SK-N-SH (cell line): ENCODE results near the gene CLDN15. TPM values are rescaled to one million over a fixed set of nuclear protein-coding genes. Genes with fewer than 3 reads are reported as not detected.

Experiments
- CTCF ChIA-PET: fragments of 300-600, 350-600 bp; formaldehyde crosslinking; extraction: SDS; loops from one replicate; lab custom pipeline; 2021; lab: Yijun Ruan, JAX
- POLR2A ChIA-PET: fragments of 350-600 bp; sonication (Branson Sonifier 250); formaldehyde crosslinking; extraction: SDS; loops from one replicate; lab custom pipeline; 2020; ENCODE audit warnings: antibody characterized with exemption, inconsistent platforms; lab: Yijun Ruan, JAX
- DNase-seq: peaks from one replicate; pipeline ENCODE4 v3.0.0; 2012
- H2AFZ ChIP-seq: fragments of 200-600 bp; sonication (generic); 2 replicates; pipeline ENCODE4 v1.8.1; 2016; ENCODE audit warnings: antibody characterized with exemption, mild to moderate bottlenecking, low read depth
- H3F3A ChIP-seq: fragments of 200-600 bp; sonication (generic); replicated peaks from 2 replicates; pipeline ENCODE3; 2016; ENCODE audit warnings: antibody characterized with exemption, mild to moderate bottlenecking; ENCODE audit not compliant: insufficient read depth
- H3K27ac ChIP-seq, 2 experiments: fragments of 200-500 bp in 1 of 2; fragments of 200-600 bp in 1 of 2; sonication (Bioruptor generic) in 1 of 2; sonication (generic), shearing (Covaris generic) in 1 of 2; 2 replicates each; pipeline versions ENCODE4 v1.5.1 to v1.6.1; 2014 to 2016; ENCODE audit warnings: low read depth in 2 of 2, inconsistent platforms in 1 of 2, low read length in 1 of 2, mild to moderate bottlenecking in 1 of 2, mixed read lengths in 1 of 2
- H3K27me3 ChIP-seq: fragments of 200-600 bp; sonication (generic), shearing (Covaris generic); 2 replicates; pipeline ENCODE4 v1.6.1; 2016; ENCODE audit warnings: mixed run types; ENCODE audit not compliant: insufficient read depth
- H3K36me3 ChIP-seq, 2 experiments: fragments of 200-500 bp in 1 of 2; fragments of 200-600 bp in 1 of 2; sonication (Bioruptor generic) in 1 of 2; sonication (generic) in 1 of 2; replicated peaks in 1 of 2; 2 replicates each; pipeline versions ENCODE3 to v1.5.1; 2014 to 2016; ENCODE audit warnings: low read length in 1 of 2, mild to moderate bottlenecking in 1 of 2; ENCODE audit not compliant: insufficient read depth in 2 of 2, control insufficient read depth in 1 of 2
- H3K4me1 ChIP-seq, 2 experiments: fragments of 200-500 bp in 1 of 2; fragments of 200-600 bp in 1 of 2; sonication (Bioruptor generic) in 1 of 2; sonication (generic), shearing (Covaris generic) in 1 of 2; 2 replicates each; pipeline versions ENCODE4 v1.5.1 to v1.6.1; 2014 to 2016; ENCODE audit warnings: low read depth in 1 of 2, low read length in 1 of 2, mixed run types in 1 of 2; ENCODE audit not compliant: insufficient read depth in 2 of 2, control insufficient read depth in 1 of 2
- H3K4me2 ChIP-seq: fragments of 200-600 bp; sonication (generic), shearing (Covaris generic); 2 replicates; pipeline ENCODE4 v1.6.1; 2017; ENCODE audit warnings: mixed run types
- H3K4me3 ChIP-seq, 2 experiments: fragments of 200-500 bp in 1 of 2; fragments of 200-600 bp in 1 of 2; sonication (Bioruptor generic) in 1 of 2; sonication (generic), shearing (Covaris generic) in 1 of 2; 2 replicates each; pipeline versions ENCODE4 v1.5.1 to v1.8.1; 2014 to 2016; ENCODE audit warnings: low read depth in 2 of 2, inconsistent platforms in 1 of 2, low read length in 1 of 2, mild to moderate bottlenecking in 1 of 2, mixed read lengths in 1 of 2, moderate library complexity in 1 of 2
- H3K79me2 ChIP-seq: fragments of 200-600 bp; sonication (generic); 2 replicates; pipeline ENCODE4 v1.8.1; 2017; ENCODE audit warnings: mild to moderate bottlenecking; ENCODE audit not compliant: insufficient read depth
- H3K9ac ChIP-seq: fragments of 200-600 bp; sonication (generic); 2 replicates; pipeline ENCODE4 v1.6.1; 2017; ENCODE audit warnings: mixed run types
- H3K9me2 ChIP-seq: fragments of 200-600 bp; sonication (generic); 2 replicates; pipeline ENCODE4 v1.6.1; 2017; ENCODE audit warnings: mixed run types
- H3K9me3 ChIP-seq: fragments of 200-600 bp; sonication (generic); 2 replicates; pipeline ENCODE4 v1.6.1; 2017; ENCODE audit warnings: mixed run types, mild to moderate bottlenecking, moderate library complexity
- H4K20me1 ChIP-seq: fragments of 200-600 bp; sonication (generic); 2 replicates; pipeline ENCODE4 v1.6.1; 2017; ENCODE audit warnings: mild to moderate bottlenecking, mixed run types; ENCODE audit not compliant: insufficient read depth
- GATA2 ChIP-seq: sonication (generic); formaldehyde crosslinking; IDR thresholded peaks from 2 replicates; pipeline ENCODE4 v1.5.0; 2020; ENCODE audit warnings: mild to moderate bottlenecking, missing genetic modification reagents
- JUND ChIP-seq: IDR thresholded peaks from 2 replicates; pipeline ENCODE4 v1.4.0; 2012
- MEF2A ChIP-seq: IDR thresholded peaks from 2 replicates; pipeline ENCODE4 v1.4.0; 2012; ENCODE audit warnings: low read depth, borderline replicate concordance
- MXI1 ChIP-seq: IDR thresholded peaks from 2 replicates; pipeline ENCODE4 v1.6.1; 2012; ENCODE audit warnings: mild to moderate bottlenecking, low read depth, low read length, improper control_type of control experiment
- NFIC ChIP-seq: IDR thresholded peaks from 2 replicates; pipeline ENCODE4 v1.4.0; 2012; ENCODE audit warnings: borderline replicate concordance
- NRF1 ChIP-seq: IDR thresholded peaks from 2 replicates; pipeline ENCODE4 v1.6.1; 2012; ENCODE audit warnings: low read depth, mild to moderate bottlenecking, low read length
- POLR2AphosphoS5 ChIP-seq: IDR thresholded peaks from 2 replicates; pipeline ENCODE4 v1.6.1; 2012; ENCODE audit warnings: low read depth, low read length
- RAD21 ChIP-seq: IDR thresholded peaks from 2 replicates; pipeline ENCODE4 v1.6.1; 2012; ENCODE audit warnings: mild to moderate bottlenecking, low read length
- RCOR1 ChIP-seq: fragments of 150-350 bp; IDR thresholded peaks from 2 replicates; pipeline ENCODE4 v1.6.1; 2017; ENCODE audit warnings: antibody characterized with exemption, low read length
- RXRA ChIP-seq: IDR thresholded peaks from 2 replicates; pipeline ENCODE4 v1.4.0; 2012; ENCODE audit warnings: low read depth, mild to moderate bottlenecking, borderline replicate concordance
- SIN3A ChIP-seq: IDR thresholded peaks from 2 replicates; pipeline ENCODE4 v1.6.1; 2012; ENCODE audit warnings: low read depth, mild to moderate bottlenecking, low read length, moderate library complexity, borderline replicate concordance
- SMC3 ChIP-seq: IDR thresholded peaks from 2 replicates; pipeline ENCODE4 v1.6.1; 2012; ENCODE audit warnings: low read depth, low read length, improper control_type of control experiment
- TCF12 ChIP-seq: IDR thresholded peaks from 2 replicates; pipeline ENCODE4 v1.4.0; 2012
- TEAD4 ChIP-seq: IDR thresholded peaks from 2 replicates; pipeline ENCODE4 v1.4.0; 2012; ENCODE audit warnings: mild to moderate bottlenecking, borderline replicate concordance; ENCODE audit not compliant: insufficient read depth
- YY1 ChIP-seq: IDR thresholded peaks from 2 replicates; pipeline ENCODE4 v1.4.0; 2012; ENCODE audit warnings: low read depth, mild to moderate bottlenecking
- WGBS: methylation state at CpG from one replicate; pipeline ENCODE4 v1.1.6; 2017; ENCODE audit warnings: low lambda C conversion rate; 5-methylcytosine and 5-hydroxymethylcytosine counted together
- polyA plus RNA-seq, 3 experiments: library from polyadenylated mRNA; depleted of rRNA; stranded (reverse); fragments of >200 nt; gene quantifications; 2 replicates each; pipeline ENCODE4 v1.2.3, GENCODE V29; 2012
- TF ChIP-seq, protein P1 (sequence below): fragments of 200-600 bp; sonication (generic); IDR thresholded peaks from 2 replicates; pipeline ENCODE4 v1.6.1; 2017; ENCODE audit warnings: antibody characterized with exemption, mild to moderate bottlenecking, moderate library complexity
- TF ChIP-seq, protein P2 (sequence below): IDR thresholded peaks from 2 replicates; pipeline ENCODE4 v1.4.0; 2012; ENCODE audit warnings: low read depth, borderline replicate concordance
- TF ChIP-seq, protein P3 (sequence below): IDR thresholded peaks from 2 replicates; pipeline ENCODE4 v1.4.0; 2012; ENCODE audit warnings: low read depth
- TF ChIP-seq, protein P4 (sequence below): IDR thresholded peaks from 2 replicates; pipeline ENCODE4 v1.6.1; 2012; ENCODE audit warnings: mild to moderate bottlenecking, low read depth, low read length, moderate library complexity
- TF ChIP-seq, protein P5 (sequence below): fragments of 150-350 bp; IDR thresholded peaks from 2 replicates; pipeline ENCODE4 v1.6.1; 2017; ENCODE audit warnings: antibody characterized with exemption, low read length, low read depth, borderline replicate concordance

Gene CLDN15
- polyA plus RNA-seq, 1 of the 3 experiments (the other 2 are of a cell fraction) = 24.0 TPM

DNA sequence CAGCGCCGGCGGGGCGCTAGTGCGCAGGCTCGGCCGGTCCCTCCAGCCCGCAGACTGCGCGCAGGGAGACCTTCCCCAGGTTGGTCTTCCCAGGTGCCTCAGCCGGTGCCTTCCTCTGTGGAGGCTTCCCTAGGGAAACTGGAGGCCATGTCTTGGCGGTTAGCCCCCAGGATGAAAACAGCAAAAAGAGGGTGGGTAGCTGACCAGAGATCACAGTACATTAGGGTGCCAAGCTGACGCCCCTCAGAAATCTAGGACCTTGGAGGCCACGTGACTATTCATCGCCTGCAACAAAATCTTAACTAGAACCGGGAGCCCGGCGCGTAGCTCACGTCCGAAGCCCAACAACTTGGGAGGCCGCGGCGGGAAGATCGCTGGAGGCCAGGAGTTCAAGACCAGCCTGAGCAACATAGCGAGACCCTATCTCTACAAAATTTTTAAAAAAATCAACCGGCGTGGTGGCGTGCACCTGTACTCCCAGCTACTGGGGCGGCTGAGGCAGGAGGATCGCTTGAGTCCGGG is 7.6 kb upstream of the CLDN15 start (continued):
- TF ChIP-seq, protein P1, sequence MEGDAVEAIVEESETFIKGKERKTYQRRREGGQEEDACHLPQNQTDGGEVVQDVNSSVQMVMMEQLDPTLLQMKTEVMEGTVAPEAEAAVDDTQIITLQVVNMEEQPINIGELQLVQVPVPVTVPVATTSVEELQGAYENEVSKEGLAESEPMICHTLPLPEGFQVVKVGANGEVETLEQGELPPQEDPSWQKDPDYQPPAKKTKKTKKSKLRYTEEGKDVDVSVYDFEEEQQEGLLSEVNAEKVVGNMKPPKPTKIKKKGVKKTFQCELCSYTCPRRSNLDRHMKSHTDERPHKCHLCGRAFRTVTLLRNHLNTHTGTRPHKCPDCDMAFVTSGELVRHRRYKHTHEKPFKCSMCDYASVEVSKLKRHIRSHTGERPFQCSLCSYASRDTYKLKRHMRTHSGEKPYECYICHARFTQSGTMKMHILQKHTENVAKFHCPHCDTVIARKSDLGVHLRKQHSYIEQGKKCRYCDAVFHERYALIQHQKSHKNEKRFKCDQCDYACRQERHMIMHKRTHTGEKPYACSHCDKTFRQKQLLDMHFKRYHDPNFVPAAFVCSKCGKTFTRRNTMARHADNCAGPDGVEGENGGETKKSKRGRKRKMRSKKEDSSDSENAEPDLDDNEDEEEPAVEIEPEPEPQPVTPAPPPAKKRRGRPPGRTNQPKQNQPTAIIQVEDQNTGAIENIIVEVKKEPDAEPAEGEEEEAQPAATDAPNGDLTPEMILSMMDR = no peak
- TF ChIP-seq YY1 (no peak), RCOR1 (no peak), RAD21 (no peak), JUND (no peak), NRF1 (peak; percentile 86), RXRA (no peak), GATA2 (CRISPR knock-in tag) (no peak), MXI1 (peak; percentile 83), SMC3 (no peak), MEF2A (no peak)
- TF ChIP-seq, protein P2, sequence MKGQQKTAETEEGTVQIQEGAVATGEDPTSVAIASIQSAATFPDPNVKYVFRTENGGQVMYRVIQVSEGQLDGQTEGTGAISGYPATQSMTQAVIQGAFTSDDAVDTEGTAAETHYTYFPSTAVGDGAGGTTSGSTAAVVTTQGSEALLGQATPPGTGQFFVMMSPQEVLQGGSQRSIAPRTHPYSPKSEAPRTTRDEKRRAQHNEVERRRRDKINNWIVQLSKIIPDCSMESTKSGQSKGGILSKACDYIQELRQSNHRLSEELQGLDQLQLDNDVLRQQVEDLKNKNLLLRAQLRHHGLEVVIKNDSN = peak; percentile 78; the same call in 1 of the 2 replicates

DNA sequence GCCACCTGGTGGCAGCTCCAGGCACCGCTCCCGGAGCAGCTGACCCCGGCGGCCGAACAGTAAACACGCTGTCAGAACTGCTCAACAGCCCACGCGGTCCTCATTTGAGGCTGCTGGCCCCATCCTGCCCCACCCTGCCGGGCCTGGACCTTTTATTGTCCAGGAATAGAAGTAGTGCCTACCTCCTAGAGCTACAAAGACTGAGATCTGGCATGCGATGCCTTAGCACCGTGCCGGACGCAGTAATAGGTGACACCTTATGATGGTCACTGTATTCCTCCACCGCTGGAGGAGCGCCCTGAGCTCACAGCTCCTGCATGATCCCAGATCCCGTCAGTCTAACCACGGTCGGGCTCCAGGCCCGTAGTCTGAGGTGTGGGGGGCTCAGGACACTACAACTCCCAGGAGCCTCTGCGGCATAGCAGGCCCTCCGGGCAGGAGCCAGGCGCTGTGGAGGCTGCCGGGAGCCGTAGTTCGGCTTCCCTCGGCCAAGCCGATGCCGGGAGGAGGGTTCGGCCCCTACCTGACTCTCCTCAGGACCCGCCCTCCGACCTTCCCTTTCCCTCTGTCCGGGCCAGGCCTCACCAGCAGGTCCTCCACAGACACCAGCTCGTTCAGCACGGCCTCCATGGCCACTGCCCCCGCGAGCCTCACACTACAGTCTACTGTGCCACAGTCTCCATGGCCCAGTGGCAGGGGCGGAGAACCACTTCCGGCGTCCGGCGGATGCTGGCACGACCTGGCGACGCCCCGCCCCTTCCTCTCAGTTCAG is 7.0 kb upstream of the CLDN15 start, which contains the start of gene FIS1:
Gene FIS1, minus strand, starts transcription at position 707 of the 772 bp plus-strand sequence. Its CDS starts 77 bp downstream, at position 630.
- H3K27ac ChIP-seq = peak within 1 kb of the TSS; percentile 80 to 93
- DNase-seq = peak; percentile 98
- ChIA-PET POLR2A (interaction anchor here (1.2 to 2.2 kb wide), 7 partner anchors 8 to 101 kb away, joined by 4 to 38 read pairs (median 7); partner anchors contain the start of genes PLOD3, VGF and ZNHIT1), CTCF (interaction anchor here (0.6 to 6.0 kb wide), 52 partner anchors 9 to 392 kb away, joined by 3 to 66 read pairs (median 5); partner anchors contain the start of genes IFT22, NAT16, PLOD3 and SLC12A9)
- peaks cover 13 to 48% of the 10 kb centered on the region in 2 experiments for H3K36me3 ChIP-seq
- peak within 1 kb of the TSS; percentile 77 to 89 for H3K4me3 ChIP-seq
- peaks cover 8% of the 10 kb centered on the region for H3F3A ChIP-seq
- H3K27me3 ChIP-seq = no peaks in the 10 kb centered on the region
- H3K79me2 ChIP-seq = peaks cover 82% of the 10 kb centered on the region
- WGBS = 1% methylated on average over 42 of the region's 45 CpGs
- no peaks in the 10 kb centered on the region for H3K9me2 ChIP-seq
- no peaks in the 10 kb centered on the region for H3K9me3 ChIP-seq
- peak within 1 kb of the TSS; percentile 68 for H3K9ac ChIP-seq
- peaks cover 22% of the 10 kb centered on the region; the same call in 1 of the 2 replicates for H4K20me1 ChIP-seq
- peak within 1 kb of the TSS; percentile 73 for H2AFZ ChIP-seq
- peaks cover 7 to 14% of the 10 kb centered on the region in 2 experiments; a peak in 1 of 4 replicates for H3K4me1 ChIP-seq
- H3K4me2 ChIP-seq = peak within 1 kb of the TSS; percentile 98
- no peak; the same call in 1 of the 2 replicates for TF ChIP-seq RAD21
- TF ChIP-seq, protein P3, sequence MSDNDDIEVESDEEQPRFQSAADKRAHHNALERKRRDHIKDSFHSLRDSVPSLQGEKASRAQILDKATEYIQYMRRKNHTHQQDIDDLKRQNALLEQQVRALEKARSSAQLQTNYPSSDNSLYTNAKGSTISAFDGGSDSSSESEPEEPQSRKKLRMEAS = peak; percentile 91
- TF ChIP-seq TCF12 = no peak
- no peak for TF ChIP-seq JUND
- peak; percentile 99 for TF ChIP-seq SIN3A
- no peak; the same call in 1 of the 2 replicates for TF ChIP-seq NFIC
- TF ChIP-seq, protein P2 = no peak; the same call in 1 of the 2 replicates
- TF ChIP-seq MXI1 = peak; percentile 98
- TF ChIP-seq, protein P4, sequence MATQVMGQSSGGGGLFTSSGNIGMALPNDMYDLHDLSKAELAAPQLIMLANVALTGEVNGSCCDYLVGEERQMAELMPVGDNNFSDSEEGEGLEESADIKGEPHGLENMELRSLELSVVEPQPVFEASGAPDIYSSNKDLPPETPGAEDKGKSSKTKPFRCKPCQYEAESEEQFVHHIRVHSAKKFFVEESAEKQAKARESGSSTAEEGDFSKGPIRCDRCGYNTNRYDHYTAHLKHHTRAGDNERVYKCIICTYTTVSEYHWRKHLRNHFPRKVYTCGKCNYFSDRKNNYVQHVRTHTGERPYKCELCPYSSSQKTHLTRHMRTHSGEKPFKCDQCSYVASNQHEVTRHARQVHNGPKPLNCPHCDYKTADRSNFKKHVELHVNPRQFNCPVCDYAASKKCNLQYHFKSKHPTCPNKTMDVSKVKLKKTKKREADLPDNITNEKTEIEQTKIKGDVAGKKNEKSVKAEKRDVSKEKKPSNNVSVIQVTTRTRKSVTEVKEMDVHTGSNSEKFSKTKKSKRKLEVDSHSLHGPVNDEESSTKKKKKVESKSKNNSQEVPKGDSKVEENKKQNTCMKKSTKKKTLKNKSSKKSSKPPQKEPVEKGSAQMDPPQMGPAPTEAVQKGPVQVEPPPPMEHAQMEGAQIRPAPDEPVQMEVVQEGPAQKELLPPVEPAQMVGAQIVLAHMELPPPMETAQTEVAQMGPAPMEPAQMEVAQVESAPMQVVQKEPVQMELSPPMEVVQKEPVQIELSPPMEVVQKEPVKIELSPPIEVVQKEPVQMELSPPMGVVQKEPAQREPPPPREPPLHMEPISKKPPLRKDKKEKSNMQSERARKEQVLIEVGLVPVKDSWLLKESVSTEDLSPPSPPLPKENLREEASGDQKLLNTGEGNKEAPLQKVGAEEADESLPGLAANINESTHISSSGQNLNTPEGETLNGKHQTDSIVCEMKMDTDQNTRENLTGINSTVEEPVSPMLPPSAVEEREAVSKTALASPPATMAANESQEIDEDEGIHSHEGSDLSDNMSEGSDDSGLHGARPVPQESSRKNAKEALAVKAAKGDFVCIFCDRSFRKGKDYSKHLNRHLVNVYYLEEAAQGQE = 0 out of 2 replicates have a peak, but pooled peaks have one; percentile 20
- TF ChIP-seq, protein P5, sequence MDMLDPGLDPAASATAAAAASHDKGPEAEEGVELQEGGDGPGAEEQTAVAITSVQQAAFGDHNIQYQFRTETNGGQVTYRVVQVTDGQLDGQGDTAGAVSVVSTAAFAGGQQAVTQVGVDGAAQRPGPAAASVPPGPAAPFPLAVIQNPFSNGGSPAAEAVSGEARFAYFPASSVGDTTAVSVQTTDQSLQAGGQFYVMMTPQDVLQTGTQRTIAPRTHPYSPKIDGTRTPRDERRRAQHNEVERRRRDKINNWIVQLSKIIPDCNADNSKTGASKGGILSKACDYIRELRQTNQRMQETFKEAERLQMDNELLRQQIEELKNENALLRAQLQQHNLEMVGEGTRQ = no peak
- peak; percentile 94 for TF ChIP-seq POLR2AphosphoS5
- TF ChIP-seq TEAD4 = no peak
- TF ChIP-seq GATA2 (CRISPR knock-in tag) = 0 out of 2 replicates have a peak, but pooled peaks have one; percentile 27
